ENCODE results near the gene CNTN5.

GRCh38 chr11:100185588-100185987, 1164.8 kb downstream of the CNTN5 start:
- no peak for TF ChIP-seq CTCF (IDR thresholded peaks at IDR 0.05)
- TF ChIP-seq EZH2 (IDR thresholded peaks at IDR 0.05; ENCODE audit: borderline replicate concordance, insufficient read depth, low read depth, low read length, poor library complexity, severe bottlenecking) = no peak

Data from B cell (primary cell).